Embryonic facial prominence (tissue), 1 donor: Measurements from ENCODE around the gene MID1.

Source experiments
- DNase-seq: peaks from one replicate; pipeline ENCODE4 v3.0.0-alpha.2; 2016; ENCODE audit errors: extremely low spot score

The MID1 gene

GRCh38 chrX:10576777-10577447, 43.5 kb downstream of the MID1 start:
- DNase-seq = no peak

GRCh38 chrX:10576186-10576585, 44.2 kb downstream of the MID1 start:
- no peak for DNase-seq

- DNase-seq = no peak
Measured at GRCh38 chrX:10574663-10575062, 45.7 kb downstream of the MID1 start.

GRCh38 chrX:10571260-10571659, 49.1 kb downstream of the MID1 start:
- no peak for DNase-seq

GRCh38 chrX:10570601-10571000, 49.8 kb downstream of the MID1 start:
- no peak for DNase-seq

- DNase-seq = no peak
Measured at GRCh38 chrX:10569946-10570345, 50.4 kb downstream of the MID1 start.

GRCh38 chrX:10568428-10568827, 52.0 kb downstream of the MID1 start:
- no peak for DNase-seq

- no peak for DNase-seq
Measured at GRCh38 chrX:10567136-10567535, 53.2 kb downstream of the MID1 start.

GRCh38 chrX:10566716-10567097, 53.7 kb downstream of the MID1 start:
- DNase-seq = no peak

- DNase-seq = no peak
Measured at GRCh38 chrX:10564484-10564883, 55.9 kb downstream of the MID1 start.

- no peak for DNase-seq
Measured at GRCh38 chrX:10557166-10557565, 63.2 kb downstream of the MID1 start.

GRCh38 chrX:10556405-10556804, 64.0 kb downstream of the MID1 start:
- no peak for DNase-seq

GRCh38 chrX:10555846-10556245, 64.5 kb downstream of the MID1 start:
- DNase-seq = no peak

- no peak for DNase-seq
Measured at GRCh38 chrX:10554612-10555270, 65.6 kb downstream of the MID1 start.

- no peak for DNase-seq
Measured at GRCh38 chrX:10549280-10549679, 71.1 kb downstream of the MID1 start.

- DNase-seq = no peak
Measured at GRCh38 chrX:10548688-10549087, 71.7 kb downstream of the MID1 start.

- DNase-seq = no peak
Measured at GRCh38 chrX:10545882-10546281, 74.5 kb downstream of the MID1 start.

GRCh38 chrX:10542586-10542985, 77.8 kb downstream of the MID1 start:
- DNase-seq = no peak

- DNase-seq = no peak
Measured at GRCh38 chrX:10538831-10539230, 81.6 kb downstream of the MID1 start.

- no peak for DNase-seq
Measured at GRCh38 chrX:10537308-10537707, 83.1 kb downstream of the MID1 start.

- no peak for DNase-seq
Measured at GRCh38 chrX:10536744-10537143, 83.6 kb downstream of the MID1 start.

GRCh38 chrX:10534611-10535010, 85.8 kb downstream of the MID1 start:
- DNase-seq = no peak

- DNase-seq = no peak
Measured at GRCh38 chrX:10533696-10534365, 86.6 kb downstream of the MID1 start.
